K562 (cell line): ENCODE data around the gene IPPK. TPM values are rescaled to one million over a fixed set of nuclear protein-coding genes. Genes with fewer than 3 reads are reported as not detected.

Experiments used
- ATAC-seq: fragments of 200-7000 bp; cut with Tn5 transposase; 3 replicates; pipeline ENCODE4 v1.9.1; 2020; ENCODE audit warnings: moderate library complexity
- BruUV-seq: library from RNA; stranded (reverse); fragments of 400-500 nt; replicated peaks from 2 replicates; lab custom pipeline; 2021; lab: Mats Ljungman, UMichigan
- CTCF ChIA-PET: fragments of 300-600 bp; formaldehyde crosslinking; extraction: SDS; loops from one replicate; lab custom pipeline; 2021; ENCODE audit warnings: low intra/inter-chr PET ratio; lab: Yijun Ruan, JAX
- POLR2A ChIA-PET: fragments of 300-600, 350-650 bp; sonication (Branson Sonifier 250); formaldehyde crosslinking; extraction: SDS; loops from one replicate; lab custom pipeline; 2021; ENCODE audit warnings: antibody characterized with exemption, inconsistent platforms; lab: Yijun Ruan, JAX
- DNase-seq, 4 experiments: peaks; one replicate each; pipeline versions ENCODE4 v3.0.0 to v3.0.0-alpha.2; 2011 to 2018; ENCODE audit warnings: low spot score in 3 of 4, mixed read lengths in 3 of 4; ENCODE audit errors: extremely low read depth in 1 of 4
- FAIRE-seq: peaks from 2 replicates; lab custom pipeline; 2011; peaks lifted over from hg19 to GRCh38; lab: Jason Lieb, UNC
- H2AFZ ChIP-seq: 2 replicates; pipeline ENCODE4 v1.6.0; 2011; ENCODE audit warnings: low read depth, low read length, control low read depth, inconsistent platforms
- H3K27ac ChIP-seq: fragments of 200-600 bp; 3 replicates; pipeline ENCODE4 v1.8.0; 2011; ENCODE audit warnings: low read depth, mild to moderate bottlenecking, control low read depth, inconsistent platforms, low read length, moderate library complexity, mixed read lengths; ENCODE audit errors: extremely low read depth
- H3K27me3 ChIP-seq, 2 experiments: fragments of 300-600 bp in 1 of 2; 2 replicates in 1 of 2; 3 replicates in 1 of 2; pipeline versions ENCODE4 v1.6.0 to v1.8.0; 2011; ENCODE audit warnings: inconsistent platforms in 2 of 2, low read length in 2 of 2, mild to moderate bottlenecking in 1 of 2, mixed read lengths in 1 of 2, moderate library complexity in 1 of 2; ENCODE audit not compliant: control insufficient read depth in 2 of 2, insufficient read depth in 2 of 2
- H3K36me3 ChIP-seq: fragments of 300-600 bp; 3 replicates; pipeline ENCODE4 v1.8.0; 2011; ENCODE audit warnings: mild to moderate bottlenecking, low read length, inconsistent platforms; ENCODE audit not compliant: control insufficient read depth, insufficient read depth
- H3K4me1 ChIP-seq, 2 experiments: fragments of 200-600 bp in 1 of 2; replicated peaks in 1 of 2; 2 replicates in 1 of 2; 3 replicates in 1 of 2; pipeline versions ENCODE4 v1.5.1 to v1.8.0; 2011; ENCODE audit warnings: inconsistent platforms in 2 of 2, low read length in 2 of 2, mild to moderate bottlenecking in 1 of 2, mixed read lengths in 1 of 2, moderate library complexity in 1 of 2; ENCODE audit not compliant: control insufficient read depth in 2 of 2, insufficient read depth in 2 of 2
- H3K4me2 ChIP-seq: 2 replicates; pipeline ENCODE4 v1.6.1; 2011; ENCODE audit warnings: low read length, control low read depth, inconsistent platforms, mixed read lengths; ENCODE audit not compliant: insufficient read depth
- H3K4me3 ChIP-seq: fragments of 200-600 bp; sonication (generic), shearing (Covaris generic); 2 replicates; pipeline ENCODE4 v1.5.1; 2016; ENCODE audit warnings: control low read depth, inconsistent platforms
- H3K79me2 ChIP-seq: fragments of 200-600 bp; 3 replicates; pipeline ENCODE4 v1.8.0; 2011; ENCODE audit warnings: low read length, inconsistent platforms; ENCODE audit not compliant: control insufficient read depth, insufficient read depth
- H3K9ac ChIP-seq, 2 experiments: 2 replicates each; pipeline versions ENCODE4 v1.6.0 to v1.6.1; 2011; ENCODE audit warnings: low read depth in 2 of 2, low read length in 2 of 2, control low read depth in 1 of 2, inconsistent platforms in 1 of 2, mild to moderate bottlenecking in 1 of 2, mixed read lengths in 1 of 2; ENCODE audit not compliant: insufficient read depth in 1 of 2
- H3K9me1 ChIP-seq: one replicate; pipeline ENCODE4 v1.6.0; 2011; ENCODE audit warnings: inconsistent platforms, mild to moderate bottlenecking, low read length, moderate library complexity; ENCODE audit not compliant: control insufficient read depth, insufficient read depth
- H3K9me3 ChIP-seq: replicated peaks from 2 replicates; pipeline ENCODE4 v1.5.1; 2011; ENCODE audit warnings: low read depth, low read length, inconsistent platforms; ENCODE audit not compliant: control insufficient read depth, insufficient read depth
- H4K20me1 ChIP-seq: replicated peaks from 2 replicates; pipeline ENCODE4 v1.6.1; 2011; ENCODE audit warnings: low read length, inconsistent platforms, mixed read lengths; ENCODE audit not compliant: control insufficient read depth, insufficient read depth
- CBX3 ChIP-seq, 2 experiments: IDR thresholded peaks; 1 replicate in 1 of 2; 2 replicates in 1 of 2; pipeline ENCODE4 v1.6.1; 2012; ENCODE audit warnings: inconsistent platforms in 2 of 2, low read length in 2 of 2, borderline replicate concordance in 1 of 2, control low read depth in 1 of 2
- CC2D1A ChIP-seq: fragments of 450-650 bp; IDR thresholded peaks from 2 replicates; pipeline ENCODE4 v1.6.1; 2017; ENCODE audit warnings: mild to moderate bottlenecking
- POLR2AphosphoS2 ChIP-seq: IDR thresholded peaks from 2 replicates; pipeline ENCODE4 v1.6.1; 2012; ENCODE audit warnings: low read length, improper control_type of control experiment
- SAFB ChIP-seq: fragments of 200-400 bp; formaldehyde crosslinking; IDR thresholded peaks from 2 replicates; pipeline ENCODE4 v1.6.1; 2017; ENCODE audit warnings: low read depth, low read length, borderline replicate concordance
- SAFB2 ChIP-seq: fragments of 200-400 bp; formaldehyde crosslinking; IDR thresholded peaks from 2 replicates; pipeline ENCODE4 v1.6.1; 2018; ENCODE audit warnings: borderline replicate concordance, low read length, low read depth, moderate library complexity; ENCODE audit not compliant: severe bottlenecking
- ZNF253 ChIP-seq: fragments of 250-450 bp; sonication (Bioruptor Pico); conservative IDR thresholded peaks from 2 replicates; pipeline ENCODE4 v1.6.1; 2021; ENCODE audit warnings: mild to moderate bottlenecking
- WGBS: fragments of 100-300 bp; shearing (Covaris generic); methylation state at CpG from one replicate; pipeline ENCODE4 v1.1.6; 2016; ENCODE audit warnings: low coverage, mixed read lengths; ENCODE audit not compliant: insufficient coverage; ENCODE audit errors: missing lambda C conversion rate; 5-methylcytosine and 5-hydroxymethylcytosine counted together
- in situ Hi-C: fragments of 300-500 bp; cut with MboI; formaldehyde crosslinking; loops from 4 replicates; pipeline ENCODE4 v1.15.0; 2018; ENCODE audit warnings: inconsistent platforms, mixed read lengths
- intact Hi-C: fragments of 100-400 bp; cut with micrococcal nuclease; formaldehyde crosslinking; loops from 2 replicates; pipeline ENCODE4 v1.14.2; 2022
- polyA plus RNA-seq, 8 experiments: library from polyadenylated mRNA; depleted of rRNA in 4 of 8; stranded (reverse) in 5 of 8; unstranded in 3 of 8; fragments of >200 nt; fragmentation: Nextera tagmentation in 2 of 8; fragmentation: Illumina TruSeq in 1 of 8; extraction: Ambion mirVana in 2 of 8; extraction: Trizol in 1 of 8; gene quantifications; 2 replicates each; pipeline versions ENCODE4 v1.2.1 to v1.2.3, GENCODE V29; 2011 to 2014; ENCODE audit warnings: inconsistent platforms in 1 of 8, missing spikeins in 1 of 8
- total RNA-seq, 7 experiments: library from RNA; depleted of rRNA in 6 of 7; stranded (reverse); fragments of >200 nt in 6 of 7; fragmentation: Illumina TruSeq in 2 of 7; extraction: Trizol in 2 of 7; gene quantifications; 2 replicates each; pipeline versions ENCODE4 v1.2.1 to v1.2.3, GENCODE V29; 2011 to 2021; ENCODE audit warnings: low replicate concordance in 1 of 7

IPPK gene
- total and polyA plus RNA-seq, 9 of the 15 experiments (the other 6 are each of a cell fraction or from before 2014, with no cell fraction given), result 3.1 to 22.2 (median 11.2) TPM

DNA sequence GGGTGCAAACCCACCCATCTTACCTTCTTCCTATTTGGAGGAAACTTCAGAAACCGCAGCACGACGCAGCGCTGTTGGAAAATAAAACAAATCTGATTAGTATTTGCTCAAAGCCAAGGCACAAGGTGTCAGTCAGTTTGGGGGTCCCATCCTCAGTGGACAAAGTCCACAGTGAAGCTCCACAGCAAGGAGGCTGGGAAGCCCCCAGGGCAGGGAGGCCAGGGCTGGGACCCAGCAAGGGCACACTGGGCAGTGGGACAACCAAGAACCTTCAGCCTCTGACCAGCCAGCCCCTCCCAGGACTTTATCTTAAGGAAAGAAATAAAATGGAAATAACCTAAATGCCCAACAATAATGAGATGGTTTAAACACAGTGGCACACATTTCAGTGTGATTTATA lies 11.3 kb downstream of the IPPK start (continued):
- TF ChIP-seq SAFB2 (no peak), ZNF253 (CRISPR knock-in tag) (no peak)

DNA sequence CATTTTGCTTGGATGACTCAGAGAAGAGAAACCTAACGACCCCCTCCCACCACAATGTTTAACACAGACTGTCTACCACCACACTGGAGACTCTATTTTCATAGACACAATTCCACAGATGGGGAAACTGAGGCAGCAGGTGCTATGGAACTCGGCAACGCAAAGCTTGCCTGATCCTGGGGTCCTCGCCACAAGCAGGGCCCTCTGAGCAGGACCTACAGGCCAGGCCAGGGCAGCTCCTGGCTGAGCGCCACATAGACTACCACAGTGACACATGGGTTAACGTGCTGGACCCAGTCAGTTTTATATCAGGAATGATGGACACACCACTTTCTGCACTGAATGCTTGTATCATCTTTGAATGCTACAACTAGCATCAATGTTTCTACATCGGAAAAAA lies 11.8 kb downstream of the IPPK start:
- peaks cover 44% of the 10 kb centered on the region for H3K79me2 ChIP-seq

More for the DNA sequence above, 11.8 kb downstream of the IPPK start:
- H2AFZ ChIP-seq, result no peak overlapping the region
- no peaks in the 10 kb centered on the region for H3K27me3 ChIP-seq
- H3K27ac ChIP-seq, result no peak overlapping the region
- intact Hi-C loops, result no loop called here
- H3K9me1 ChIP-seq, result no peaks in the 10 kb centered on the region
- FAIRE-seq (no peak), ATAC-seq (no peak), DNase-seq (no peak)
- H3K36me3 ChIP-seq, result peaks cover 75% of the 10 kb centered on the region
- POLR2A ChIA-PET, result interaction anchor here (0.6 to 0.9 kb wide), 2 partner anchors 13 to 600 kb away, joined by 4 to 8 read pairs; partner anchors contain the start of gene IPPK
- BruUV-seq, result no TSS peak
- H3K4me1 ChIP-seq, result peaks cover 0 to 17% of the 10 kb centered on the region in 2 experiments; a peak in 2 of 5 replicates
- no peak for TF ChIP-seq POLR2AphosphoS2
- TF ChIP-seq CBX3 (IDR thresholded peaks at IDR 0.05; ENCODE audit: borderline replicate concordance in 1 of 2, low read length in 2 of 2), result no peak
- TF ChIP-seq CC2D1A, result no peak
- TF ChIP-seq SAFB, result no peak
- H3K9ac ChIP-seq, result no peak overlapping the region
- 87% methylated on average over 7 of the region's 7 CpGs for WGBS
- in situ Hi-C loops, result no loop called here
- no peak overlapping the region for H3K4me3 ChIP-seq
- no peaks in the 10 kb centered on the region for H3K9me3 ChIP-seq
- H3K4me2 ChIP-seq, result no peak overlapping the region
- H4K20me1 ChIP-seq, result peaks cover 10% of the 10 kb centered on the region
- CTCF ChIA-PET, result no interaction called here
